Mononuclear cell (primary cell): ENCODE results near the gene CHDH. TPM values are rescaled to one million over a fixed set of nuclear protein-coding genes. Genes with fewer than 3 reads are reported as not detected.

Experiments
- H3K27me3 ChIP-seq: 2 replicates; pipeline ENCODE4 v1.6.0; 2011; ENCODE audit warnings: low read length, control low read depth; ENCODE audit not compliant: insufficient read depth
- H3K4me1 ChIP-seq: 2 replicates; pipeline ENCODE4 v1.5.1; 2011; ENCODE audit warnings: mild to moderate bottlenecking, low read length, control low read depth; ENCODE audit not compliant: insufficient read depth
- H3K4me3 ChIP-seq: 2 replicates; pipeline ENCODE4 v1.5.1; 2011; ENCODE audit warnings: mild to moderate bottlenecking, low read length, moderate library complexity
- H3K9me3 ChIP-seq: 2 replicates; pipeline ENCODE4 v1.5.1; 2011; ENCODE audit warnings: low read depth, mild to moderate bottlenecking, control low read depth, low read length
- total RNA-seq: library from RNA; depleted of rRNA; stranded (reverse); fragments of >200 nt; gene quantifications from one replicate; pipeline ENCODE4 v1.2.3, GENCODE V29; 2012

The CHDH gene
- total RNA-seq, 1 donor, result under 0.01 TPM

GRCh38 chr3:53775834-53776251 is 70.4 kb downstream of the CHDH start:
- Histone ChIP-seq H3K27me3 (no peaks in the 10 kb centered on the region), H3K4me3 (no peak overlapping the region), H3K4me1 (no peaks in the 10 kb centered on the region), H3K9me3 (no peaks in the 10 kb centered on the region)

GRCh38 chr3:53775018-53775417 is 71.2 kb downstream of the CHDH start:
- Histone ChIP-seq H3K4me1 (no peaks in the 10 kb centered on the region), H3K27me3 (no peaks in the 10 kb centered on the region), H3K9me3 (no peaks in the 10 kb centered on the region), H3K4me3 (no peak overlapping the region)

DNA sequence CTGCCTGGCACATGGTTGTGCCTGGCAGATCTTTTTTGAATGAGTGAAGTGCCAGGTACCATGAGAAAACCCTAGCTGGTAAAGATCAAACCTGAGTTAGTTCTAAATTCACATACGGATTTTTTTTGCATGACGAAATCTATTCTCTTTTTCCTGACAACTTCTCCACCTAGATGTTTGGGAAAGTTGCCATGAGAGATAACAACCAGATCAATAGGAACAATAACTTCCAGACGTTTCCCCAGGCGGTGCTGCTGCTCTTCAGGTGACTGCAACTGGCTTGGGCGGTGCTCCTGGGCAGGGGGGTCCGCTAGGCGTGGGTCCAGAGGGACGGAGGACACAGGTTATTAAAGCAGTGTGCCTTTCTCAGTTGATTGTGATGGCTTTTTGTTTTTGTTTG is 71.8 kb downstream of the CHDH start:
- Histone ChIP-seq H3K4me3 (no peak overlapping the region), H3K27me3 (no peaks in the 10 kb centered on the region), H3K9me3 (no peaks in the 10 kb centered on the region), H3K4me1 (no peaks in the 10 kb centered on the region)

GRCh38 chr3:53773611-53774368 is 72.4 kb downstream of the CHDH start:
- Histone ChIP-seq H3K9me3 (no peaks in the 10 kb centered on the region), H3K4me3 (no peak overlapping the region), H3K27me3 (no peaks in the 10 kb centered on the region), H3K4me1 (no peaks in the 10 kb centered on the region)

- H3K4me3 ChIP-seq, result no peak overlapping the region
- no peaks in the 10 kb centered on the region for H3K27me3 ChIP-seq
- no peaks in the 10 kb centered on the region for H3K4me1 ChIP-seq
- H3K9me3 ChIP-seq, result no peaks in the 10 kb centered on the region
Observed at GRCh38 chr3:53773021-53773436, 73.2 kb downstream of the CHDH start.

- H3K27me3 ChIP-seq, result no peaks in the 10 kb centered on the region
- H3K9me3 ChIP-seq, result no peaks in the 10 kb centered on the region
- no peaks in the 10 kb centered on the region for H3K4me1 ChIP-seq
- H3K4me3 ChIP-seq, result no peak overlapping the region
Observed at GRCh38 chr3:53772562-53772961, 73.7 kb downstream of the CHDH start.

GRCh38 chr3:53768478-53769459 is 77.5 kb downstream of the CHDH start:
- Histone ChIP-seq H3K4me1 (no peaks in the 10 kb centered on the region), H3K9me3 (no peaks in the 10 kb centered on the region), H3K27me3 (peaks cover 2% of the 10 kb centered on the region), H3K4me3 (no peak overlapping the region)

DNA sequence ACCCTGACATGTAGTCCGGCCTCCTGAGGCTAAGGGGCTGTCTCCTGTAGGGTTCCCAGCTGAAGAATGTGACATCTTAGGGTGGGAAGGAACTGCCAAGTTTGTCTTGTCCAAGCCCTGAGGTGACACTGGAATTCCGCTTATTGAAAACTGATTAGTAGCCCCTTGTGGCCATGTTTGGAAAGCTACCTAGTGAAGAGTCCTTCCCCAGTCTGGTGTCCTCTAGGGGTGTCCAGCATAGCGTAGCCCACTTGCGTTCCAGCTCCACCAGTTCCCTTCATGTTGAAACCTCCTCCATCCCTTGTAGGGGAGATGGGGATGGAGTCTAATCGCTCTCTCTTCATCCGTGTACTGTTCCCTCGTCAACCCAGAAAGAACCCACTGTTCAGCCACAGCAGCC is 79.5 kb downstream of the CHDH start:
- H3K27me3 ChIP-seq, result peaks cover 2% of the 10 kb centered on the region
- H3K4me3 ChIP-seq, result no peak overlapping the region
- no peaks in the 10 kb centered on the region for H3K4me1 ChIP-seq
- no peaks in the 10 kb centered on the region for H3K9me3 ChIP-seq

GRCh38 chr3:53765753-53766152 is 80.5 kb downstream of the CHDH start:
- Histone ChIP-seq H3K9me3 (no peaks in the 10 kb centered on the region), H3K4me1 (no peaks in the 10 kb centered on the region), H3K4me3 (no peak overlapping the region), H3K27me3 (peaks cover 2% of the 10 kb centered on the region)

DNA sequence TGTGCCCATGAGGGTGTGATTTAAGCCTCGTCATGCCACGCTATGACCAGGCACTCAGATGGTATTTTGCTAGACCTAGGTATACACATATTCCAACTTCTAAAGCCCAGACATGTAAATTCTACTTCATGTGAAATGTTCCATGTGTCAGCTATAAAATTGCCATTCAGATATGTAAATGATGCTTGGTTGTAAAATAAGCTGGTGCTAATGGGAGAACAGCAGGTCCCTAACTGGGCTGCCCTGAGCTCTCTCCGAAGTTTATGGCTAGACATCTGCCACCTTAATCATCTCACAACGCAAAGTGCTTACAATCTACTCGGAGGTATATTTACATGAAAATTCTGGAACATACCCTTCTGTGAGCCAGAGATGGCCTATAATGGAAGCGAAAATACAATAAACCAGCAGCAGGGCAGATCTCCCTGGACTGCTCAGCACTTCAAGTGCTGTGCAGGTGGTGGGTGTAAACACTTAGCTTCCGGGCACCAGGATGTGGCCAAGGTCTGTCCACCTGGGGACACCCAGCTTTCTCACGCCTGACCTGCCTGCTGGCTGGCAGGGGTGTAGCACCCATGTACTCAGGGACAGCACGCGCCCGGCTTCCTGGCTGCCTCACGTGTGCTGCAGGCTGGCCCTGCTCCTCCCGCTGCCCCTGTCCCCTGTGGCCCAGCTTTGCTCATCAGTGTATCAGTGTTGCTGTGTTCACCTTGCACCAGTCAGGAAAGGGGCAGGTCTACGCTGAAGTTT is 82.0 kb downstream of the CHDH start:
- Histone ChIP-seq H3K4me3 (no peak overlapping the region), H3K9me3 (no peaks in the 10 kb centered on the region), H3K4me1 (no peaks in the 10 kb centered on the region), H3K27me3 (peaks cover 2% of the 10 kb centered on the region)

DNA sequence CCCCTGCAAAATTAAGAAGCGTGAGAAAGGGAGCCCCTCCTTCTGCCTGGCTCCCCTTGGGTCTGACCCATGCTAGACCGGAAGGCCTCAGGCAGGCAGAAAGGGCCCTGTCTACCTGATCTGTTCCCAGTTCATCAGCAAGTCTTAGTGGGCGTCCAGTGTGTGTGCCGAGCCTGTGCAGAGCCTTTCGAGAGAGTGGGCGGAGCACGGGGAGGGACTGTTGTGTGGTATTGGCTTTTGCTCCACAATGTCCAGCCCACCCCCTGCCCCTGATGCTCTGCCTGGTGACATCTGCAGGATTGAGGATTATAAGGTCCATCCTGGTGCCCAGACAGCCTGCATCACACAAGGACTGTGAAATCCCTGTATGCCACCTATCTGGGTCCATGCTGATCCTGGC is 82.9 kb downstream of the CHDH start:
- Histone ChIP-seq H3K4me3 (no peak overlapping the region), H3K27me3 (peaks cover 2% of the 10 kb centered on the region), H3K4me1 (no peaks in the 10 kb centered on the region), H3K9me3 (no peaks in the 10 kb centered on the region)

Other genes starting within 250 kb of the CHDH start
- gene IL17RB, start 149 bp upstream of the CHDH start, total RNA-seq, result 0.10 TPM
- gene ACTR8, start 35.7 kb upstream of the CHDH start, total RNA-seq, result 8.1 TPM
- gene SELENOK, start 45.4 kb upstream of the CHDH start, total RNA-seq, result 126 TPM